Endothelial cell of umbilical vein (primary cell): ENCODE data around the gene CACNA1E.

Experiments used
- EZH2 ChIP-seq: IDR thresholded peaks from 2 replicates; pipeline ENCODE4 v1.6.1; 2012; ENCODE audit warnings: borderline replicate concordance, low read depth, mild to moderate bottlenecking, moderate library complexity, low read length, inconsistent platforms; ENCODE audit not compliant: severe bottlenecking
- FOS ChIP-seq: IDR thresholded peaks from 2 replicates; pipeline ENCODE4 v1.6.1; 2011; ENCODE audit warnings: mild to moderate bottlenecking, low read length, moderate library complexity, borderline replicate concordance; ENCODE audit not compliant: insufficient read depth
- GATA2 ChIP-seq: IDR thresholded peaks from 2 replicates; pipeline ENCODE4 v1.7.0; 2011; ENCODE audit warnings: low read depth, mild to moderate bottlenecking, moderate library complexity, mixed read lengths, low read length; ENCODE audit not compliant: insufficient read length, insufficient read depth
- JUN ChIP-seq: IDR thresholded peaks from 2 replicates; pipeline ENCODE4 v1.6.1; 2011; ENCODE audit warnings: borderline replicate concordance, low read depth; ENCODE audit not compliant: insufficient read length, insufficient read depth
- MYC ChIP-seq: IDR thresholded peaks from one replicate; pipeline ENCODE4 v1.6.1; 2011; ENCODE audit warnings: mild to moderate bottlenecking, low read depth, low read length
- POLR2A ChIP-seq: IDR thresholded peaks from 2 replicates; pipeline ENCODE4 v1.6.1; 2012; ENCODE audit warnings: low read depth, mild to moderate bottlenecking, control low read depth, low read length
- POLR2AphosphoS5 ChIP-seq: IDR thresholded peaks from 2 replicates; pipeline ENCODE4 v1.6.1; 2012; ENCODE audit warnings: low read depth, mild to moderate bottlenecking, control low read depth, low read length, moderate library complexity; ENCODE audit not compliant: insufficient read depth
- TF ChIP-seq, protein P1 (sequence below), 2 donors: IDR thresholded peaks; 1 replicate in 1 of 2; 2 replicates in 1 of 2; pipeline ENCODE4 v1.5.1; 2011; ENCODE audit warnings: low read length in 2 of 2, mild to moderate bottlenecking in 2 of 2, moderate library complexity in 2 of 2, control low read depth in 1 of 2, inconsistent platforms in 1 of 2, low read depth in 1 of 2; ENCODE audit not compliant: insufficient read depth in 1 of 2; ENCODE audit errors: extremely low read depth in 1 of 2
- TF ChIP-seq, protein P2 (sequence below): IDR thresholded peaks from 2 replicates; pipeline ENCODE4 v1.6.1; 2011; ENCODE audit not compliant: insufficient read depth, insufficient read length

DNA sequence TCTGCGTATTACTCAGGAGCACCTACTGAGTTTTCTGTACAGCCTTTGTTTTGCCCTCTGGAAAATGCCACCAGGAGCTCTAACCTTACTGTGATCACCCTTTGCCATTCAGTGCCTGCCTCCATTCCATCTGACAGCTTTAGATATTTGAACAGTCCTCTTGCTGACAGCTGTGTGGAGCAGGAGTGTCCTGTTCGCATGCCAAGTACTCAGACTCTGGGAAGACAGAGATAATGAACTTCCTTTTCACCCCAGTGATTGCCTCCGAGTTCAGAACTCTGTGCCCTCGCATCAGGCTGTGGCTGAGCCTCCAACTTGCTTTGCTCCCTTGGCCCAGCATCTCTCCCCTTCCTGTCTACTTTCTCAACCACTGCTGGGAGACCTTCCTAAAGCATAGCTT, 74.0 kb downstream of the CACNA1E start:
- TF ChIP-seq, protein P1, sequence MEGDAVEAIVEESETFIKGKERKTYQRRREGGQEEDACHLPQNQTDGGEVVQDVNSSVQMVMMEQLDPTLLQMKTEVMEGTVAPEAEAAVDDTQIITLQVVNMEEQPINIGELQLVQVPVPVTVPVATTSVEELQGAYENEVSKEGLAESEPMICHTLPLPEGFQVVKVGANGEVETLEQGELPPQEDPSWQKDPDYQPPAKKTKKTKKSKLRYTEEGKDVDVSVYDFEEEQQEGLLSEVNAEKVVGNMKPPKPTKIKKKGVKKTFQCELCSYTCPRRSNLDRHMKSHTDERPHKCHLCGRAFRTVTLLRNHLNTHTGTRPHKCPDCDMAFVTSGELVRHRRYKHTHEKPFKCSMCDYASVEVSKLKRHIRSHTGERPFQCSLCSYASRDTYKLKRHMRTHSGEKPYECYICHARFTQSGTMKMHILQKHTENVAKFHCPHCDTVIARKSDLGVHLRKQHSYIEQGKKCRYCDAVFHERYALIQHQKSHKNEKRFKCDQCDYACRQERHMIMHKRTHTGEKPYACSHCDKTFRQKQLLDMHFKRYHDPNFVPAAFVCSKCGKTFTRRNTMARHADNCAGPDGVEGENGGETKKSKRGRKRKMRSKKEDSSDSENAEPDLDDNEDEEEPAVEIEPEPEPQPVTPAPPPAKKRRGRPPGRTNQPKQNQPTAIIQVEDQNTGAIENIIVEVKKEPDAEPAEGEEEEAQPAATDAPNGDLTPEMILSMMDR (IDR thresholded peaks at IDR 0.05; ENCODE audit: extremely low read depth in 1 of 2, insufficient read depth in 1 of 2, low read depth in 1 of 2, low read length in 2 of 2), result no peak
- TF ChIP-seq POLR2A (no peak), POLR2AphosphoS5 (no peak), JUN (no peak), FOS (no peak), EZH2 (no peak), MYC (no peak), GATA2 (no peak)
- TF ChIP-seq, protein P2, sequence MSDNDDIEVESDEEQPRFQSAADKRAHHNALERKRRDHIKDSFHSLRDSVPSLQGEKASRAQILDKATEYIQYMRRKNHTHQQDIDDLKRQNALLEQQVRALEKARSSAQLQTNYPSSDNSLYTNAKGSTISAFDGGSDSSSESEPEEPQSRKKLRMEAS, result no peak
